GM13977 (cell line): ENCODE results near the gene SUSD6.

ENCODE experiments used
- DNase-seq: peaks from one replicate; pipeline ENCODE4 v3.0.0; 2012; ENCODE audit warnings: low spot score
- in situ Hi-C: fragments of 300-500 bp; cut with MboI; formaldehyde crosslinking; loops from one replicate; pipeline ENCODE4 v1.12.0; 2022; ENCODE audit warnings: low sequenced_read_pairs, low pct_unique_long_range_greater_than_20kb, mixed read lengths, inconsistent platforms; ENCODE audit not compliant: unreplicated experiment
- TF ChIP-seq, protein P1 (sequence below): IDR thresholded peaks from 2 replicates; pipeline ENCODE4 v1.5.1; 2012; ENCODE audit warnings: mild to moderate bottlenecking, control low read depth; ENCODE audit not compliant: insufficient read depth; ENCODE audit errors: extremely low read depth, missing control alignments

The SUSD6 gene

DNA sequence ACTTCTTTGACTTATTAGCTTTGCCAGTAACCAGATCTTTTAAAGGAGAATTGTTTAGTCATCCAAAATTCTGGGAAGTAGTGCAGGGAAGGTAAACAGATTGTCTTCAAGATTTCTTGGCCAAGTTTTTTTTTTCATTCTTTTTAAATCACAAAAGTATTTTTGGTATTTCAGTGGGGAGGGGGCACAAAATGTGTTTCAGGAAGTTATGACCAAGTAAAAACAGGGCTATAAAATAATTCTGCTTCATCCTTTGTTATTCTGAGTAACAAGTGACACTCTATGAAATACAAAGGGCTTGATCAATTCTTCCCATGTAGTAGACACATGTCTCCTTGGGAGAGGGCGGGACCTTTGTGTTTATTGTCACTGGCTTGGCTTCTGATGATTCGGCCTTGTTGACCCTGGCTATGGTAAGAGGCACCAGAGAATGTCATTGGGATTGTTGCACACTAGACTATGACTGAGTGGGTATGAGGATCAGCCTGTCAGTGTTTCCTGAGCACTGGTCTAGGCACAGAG lies 55.4 kb downstream of the SUSD6 start:
- DNase-seq: no peak
- TF ChIP-seq, protein P1, sequence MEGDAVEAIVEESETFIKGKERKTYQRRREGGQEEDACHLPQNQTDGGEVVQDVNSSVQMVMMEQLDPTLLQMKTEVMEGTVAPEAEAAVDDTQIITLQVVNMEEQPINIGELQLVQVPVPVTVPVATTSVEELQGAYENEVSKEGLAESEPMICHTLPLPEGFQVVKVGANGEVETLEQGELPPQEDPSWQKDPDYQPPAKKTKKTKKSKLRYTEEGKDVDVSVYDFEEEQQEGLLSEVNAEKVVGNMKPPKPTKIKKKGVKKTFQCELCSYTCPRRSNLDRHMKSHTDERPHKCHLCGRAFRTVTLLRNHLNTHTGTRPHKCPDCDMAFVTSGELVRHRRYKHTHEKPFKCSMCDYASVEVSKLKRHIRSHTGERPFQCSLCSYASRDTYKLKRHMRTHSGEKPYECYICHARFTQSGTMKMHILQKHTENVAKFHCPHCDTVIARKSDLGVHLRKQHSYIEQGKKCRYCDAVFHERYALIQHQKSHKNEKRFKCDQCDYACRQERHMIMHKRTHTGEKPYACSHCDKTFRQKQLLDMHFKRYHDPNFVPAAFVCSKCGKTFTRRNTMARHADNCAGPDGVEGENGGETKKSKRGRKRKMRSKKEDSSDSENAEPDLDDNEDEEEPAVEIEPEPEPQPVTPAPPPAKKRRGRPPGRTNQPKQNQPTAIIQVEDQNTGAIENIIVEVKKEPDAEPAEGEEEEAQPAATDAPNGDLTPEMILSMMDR: no peak

DNA sequence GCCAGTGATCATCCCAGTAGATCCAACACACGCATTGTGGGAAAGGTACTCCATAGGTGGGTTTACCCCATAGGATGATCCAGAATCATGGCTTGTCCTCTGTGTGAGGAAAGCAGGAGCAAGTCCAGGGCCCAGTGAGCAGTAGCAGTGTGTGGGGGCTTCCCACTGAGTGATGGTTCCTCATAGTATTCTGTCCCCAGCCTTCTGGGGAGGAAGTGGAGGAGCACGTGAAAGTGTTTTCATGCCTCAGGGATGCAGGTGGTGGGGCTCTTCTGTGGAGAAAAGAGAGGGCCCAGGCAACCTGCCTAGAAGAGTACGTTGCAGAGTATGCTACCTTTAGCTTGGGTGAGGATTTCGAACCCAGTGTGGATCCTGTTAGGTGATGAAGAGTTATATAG lies 56.5 kb downstream of the SUSD6 start:
- in situ Hi-C loops: no loop called here
- TF ChIP-seq, protein P1: no peak
- no peak for DNase-seq

More for the DNA sequence above, 55.4 kb downstream of the SUSD6 start:
- in situ Hi-C loops: no loop called here

DNA sequence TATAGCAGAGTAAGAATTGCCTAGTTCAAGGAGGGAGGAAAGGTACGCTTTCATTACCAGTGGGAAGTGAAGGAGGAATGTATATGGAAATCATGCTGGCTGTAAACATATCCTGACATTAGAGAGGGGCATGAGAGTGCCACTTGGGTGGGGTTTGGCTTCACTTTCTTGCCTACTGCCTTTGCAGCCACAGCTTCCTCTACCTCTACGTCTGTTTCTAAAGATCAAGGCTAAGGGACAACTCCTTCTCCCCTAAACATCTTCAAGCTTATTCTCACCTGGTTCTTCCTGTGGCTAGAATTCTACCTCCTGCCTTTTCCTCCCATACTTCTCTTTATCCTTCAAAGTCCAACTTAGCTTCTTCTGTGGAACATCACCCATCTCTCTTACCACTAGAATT lies 58.0 kb downstream of the SUSD6 start:
- TF ChIP-seq, protein P1: no peak
- no peak for DNase-seq
- in situ Hi-C loops: no loop called here

DNA sequence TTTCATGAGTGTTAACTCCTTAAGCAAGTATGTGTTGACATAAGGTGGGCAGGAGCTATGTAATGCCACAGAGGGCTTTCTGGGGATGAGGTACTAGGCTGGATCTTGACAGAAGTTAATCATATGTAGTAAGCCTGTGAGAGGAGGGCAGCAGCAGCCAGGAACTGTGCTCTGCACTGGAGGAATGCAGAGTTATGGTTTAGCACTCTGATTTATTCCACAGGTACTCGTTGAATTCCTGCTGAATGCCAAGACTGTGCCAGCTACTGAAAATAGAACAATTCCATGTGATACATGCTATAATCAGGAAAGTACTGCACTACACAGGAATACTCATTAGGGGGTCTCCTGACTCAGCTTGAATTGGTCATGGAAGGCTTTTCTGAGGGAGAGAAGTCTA lies 58.7 kb downstream of the SUSD6 start:
- in situ Hi-C loops: no loop called here
- DNase-seq: no peak
- TF ChIP-seq, protein P1: no peak

DNA sequence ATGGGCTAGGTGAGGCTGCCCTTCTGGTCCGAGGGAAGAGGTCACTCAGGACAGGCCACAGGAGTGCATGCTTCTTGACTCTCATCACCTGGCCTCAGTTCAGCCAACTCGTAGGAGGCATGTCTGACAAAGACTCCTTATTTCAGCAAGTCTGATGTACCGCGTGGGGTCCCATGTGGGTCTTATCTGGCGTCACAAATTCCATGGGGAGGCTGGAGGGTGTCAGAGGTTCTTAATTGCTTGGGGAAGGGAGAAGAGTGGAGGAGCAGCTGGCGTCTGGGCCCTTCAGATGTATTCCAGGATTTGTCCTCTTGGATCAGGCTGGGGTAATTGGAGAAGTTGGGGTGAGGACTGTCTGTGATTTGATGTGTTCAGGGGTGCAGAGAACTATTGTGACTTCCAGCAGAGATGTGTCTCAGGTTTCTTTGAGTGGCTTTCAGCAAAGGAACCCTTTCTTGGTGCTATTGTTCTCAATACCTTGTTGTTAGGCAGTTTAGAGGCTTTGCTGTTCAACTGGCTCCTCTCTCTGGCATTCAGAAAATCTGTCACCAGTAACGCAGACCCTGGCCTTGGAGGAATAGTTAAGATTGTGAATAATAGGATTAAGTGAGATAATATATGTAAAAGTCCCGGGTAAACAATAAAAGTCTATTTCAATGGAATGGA lies 60.1 kb downstream of the SUSD6 start:
- no peak for DNase-seq
- in situ Hi-C loops: no loop called here
- TF ChIP-seq, protein P1: no peak

DNA sequence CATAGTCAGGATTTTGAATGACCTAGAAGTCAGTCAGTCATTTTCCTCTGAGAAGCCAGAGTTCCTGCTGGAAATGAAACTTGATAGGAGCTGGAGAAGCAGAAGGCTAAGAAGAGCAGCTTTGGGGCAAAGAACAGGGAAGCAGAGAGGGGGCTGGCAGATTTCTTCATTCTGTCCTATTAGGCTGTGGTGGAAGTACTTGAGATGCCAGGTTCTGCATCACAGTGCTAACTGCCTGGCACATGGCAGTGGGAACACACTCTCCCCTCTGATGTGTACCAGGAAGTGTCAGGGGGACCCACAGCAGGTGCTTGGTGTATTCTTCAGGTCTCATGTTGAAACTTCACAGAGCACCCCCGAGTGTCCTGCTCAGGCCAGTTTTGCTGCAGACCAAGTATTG lies 61.0 kb downstream of the SUSD6 start:
- in situ Hi-C loops: no loop called here
- TF ChIP-seq, protein P1: no peak
- no peak for DNase-seq
